Tongue (tissue), 2 donors: ENCODE data around the gene ALOX5. TPM values are rescaled to one million over a fixed set of nuclear protein-coding genes. Genes with fewer than 3 reads are reported as not detected.
"Not testable (repeated sequence)": the region's sequence is repeated elsewhere in the genome, so short reads cannot be mapped to it uniquely, and the experiment has no call there.

ENCODE experiments used
- DNase-seq: peaks from one replicate; pipeline ENCODE4 v3.0.0-alpha.2; 2015
- total RNA-seq: library from RNA; depleted of rRNA; stranded (reverse); fragments of >200 nt; gene quantifications from one replicate; pipeline ENCODE4 v1.2.3, GENCODE V29; 2014

ALOX5 gene
- total RNA-seq, 1 donor from 2014 or later: 12.4 TPM

DNA sequence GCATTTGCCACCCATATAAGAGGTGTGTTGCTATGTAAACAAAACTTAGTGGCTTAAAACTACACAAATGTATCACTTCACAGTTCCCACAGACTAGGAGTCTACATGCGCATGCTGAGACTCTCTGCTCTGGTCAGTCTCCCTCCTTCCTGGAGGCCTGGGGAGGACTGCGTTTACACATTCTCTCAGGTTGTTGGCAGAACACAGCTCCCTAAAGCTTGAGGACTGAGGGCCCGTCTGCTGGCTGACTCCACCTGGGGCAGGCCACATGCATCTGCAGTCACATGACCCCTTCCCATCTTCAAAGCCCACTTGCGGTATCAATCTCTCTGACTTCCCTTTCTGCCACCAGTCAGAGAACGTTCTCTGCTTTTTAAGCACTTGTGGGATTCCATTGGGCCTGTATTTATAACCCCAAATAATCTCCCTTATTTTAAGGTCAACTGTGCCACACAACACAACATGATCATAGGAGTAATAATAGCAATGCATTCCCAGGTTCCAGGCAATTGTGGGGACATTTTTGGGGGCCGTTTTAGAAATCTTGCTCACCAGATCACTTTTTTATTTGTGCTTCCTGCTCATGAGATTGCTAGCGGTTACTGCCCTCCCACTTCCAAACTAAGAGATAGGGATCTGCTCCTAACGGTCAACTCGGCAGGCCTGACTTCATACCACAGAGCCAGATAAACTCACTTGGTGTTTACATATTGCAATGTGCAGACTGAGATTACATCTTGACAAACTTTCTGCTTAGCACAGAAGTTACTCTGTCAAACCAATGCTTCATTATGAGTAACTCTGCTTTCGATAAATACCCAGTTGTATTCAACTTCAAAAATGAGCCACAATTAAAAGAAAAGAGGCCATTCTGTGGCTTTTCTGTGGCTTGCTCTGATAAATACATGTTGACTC is 96.3 kb downstream of the ALOX5 start:
- no peak for DNase-seq

DNA sequence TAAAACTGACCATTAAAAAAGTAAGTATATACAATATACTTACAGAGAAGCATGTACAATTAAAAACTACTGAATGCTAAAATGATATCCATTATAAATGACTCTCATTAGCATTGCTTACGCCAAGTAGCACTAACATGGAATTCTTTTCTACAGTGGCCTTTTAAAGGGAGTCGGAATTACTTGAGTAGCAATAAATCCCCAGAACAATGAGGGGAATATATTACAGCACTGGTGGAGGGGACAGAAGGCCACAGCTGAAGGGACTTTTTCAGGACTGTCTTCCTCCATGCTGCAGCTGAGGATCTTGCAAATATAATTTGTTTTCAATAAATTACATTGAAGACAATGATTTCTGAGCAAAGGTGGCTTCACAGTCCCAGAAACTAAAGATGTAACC is 97.0 kb downstream of the ALOX5 start:
- DNase-seq: no peak

DNA sequence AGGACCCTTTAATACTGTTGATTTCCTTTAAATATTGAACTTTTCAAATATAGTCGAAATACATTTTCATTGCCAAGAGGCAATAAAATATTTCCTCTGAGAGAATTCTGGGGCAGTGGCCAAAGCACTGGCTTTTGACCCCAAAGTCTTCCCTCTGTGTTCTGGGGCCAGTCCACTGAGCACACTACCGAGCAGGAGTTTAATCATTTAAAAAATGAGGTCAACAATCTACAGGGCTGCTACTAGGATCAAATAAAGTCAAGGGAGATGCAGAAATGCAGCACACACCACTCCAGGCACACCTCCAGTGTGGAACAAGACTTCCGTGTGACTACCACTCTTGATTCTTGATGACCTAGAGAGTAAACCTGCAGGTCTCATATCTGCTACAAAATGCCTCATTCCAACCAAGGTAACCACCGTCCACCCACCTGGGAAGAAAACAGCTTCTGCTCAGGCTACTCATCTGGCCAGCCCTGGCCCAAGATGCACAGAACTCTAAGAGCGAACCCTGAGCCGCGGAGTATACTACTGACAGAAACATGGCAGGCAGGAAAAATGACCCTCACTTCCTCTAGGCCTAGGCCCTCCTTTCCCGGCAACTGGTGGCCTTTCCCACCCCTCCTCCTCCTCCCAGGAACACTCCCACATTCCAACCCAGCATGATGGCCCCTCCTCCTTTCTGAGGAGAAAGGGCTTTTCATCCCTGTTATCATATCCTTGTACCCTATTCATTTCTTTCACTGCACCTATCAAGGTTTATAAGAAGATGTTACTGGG is 97.7 kb downstream of the ALOX5 start:
- DNase-seq: no peak

DNA sequence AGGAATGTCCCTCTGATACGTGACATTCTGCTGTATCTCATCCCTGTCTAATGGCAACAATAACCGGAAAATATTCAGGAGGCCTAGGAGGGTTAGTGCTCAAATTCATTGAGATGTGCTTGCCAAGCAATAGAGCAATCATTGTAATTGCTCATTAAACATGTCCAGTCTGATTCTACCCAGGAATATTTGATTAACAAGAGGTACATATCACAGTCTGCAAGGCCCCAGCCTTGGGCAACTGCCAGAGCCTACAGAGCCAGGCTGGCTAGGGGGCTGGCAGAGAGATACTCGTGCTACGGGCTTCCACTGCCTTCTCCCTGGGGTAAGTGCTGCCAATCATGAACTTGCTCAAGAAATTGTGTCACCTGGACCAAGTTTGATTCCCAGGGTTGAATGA is 99.1 kb downstream of the ALOX5 start:
- DNase-seq: no peak

GRCh38 chr10:45476559-45476958 is 102.5 kb downstream of the ALOX5 start:
- DNase-seq: no peak

DNA sequence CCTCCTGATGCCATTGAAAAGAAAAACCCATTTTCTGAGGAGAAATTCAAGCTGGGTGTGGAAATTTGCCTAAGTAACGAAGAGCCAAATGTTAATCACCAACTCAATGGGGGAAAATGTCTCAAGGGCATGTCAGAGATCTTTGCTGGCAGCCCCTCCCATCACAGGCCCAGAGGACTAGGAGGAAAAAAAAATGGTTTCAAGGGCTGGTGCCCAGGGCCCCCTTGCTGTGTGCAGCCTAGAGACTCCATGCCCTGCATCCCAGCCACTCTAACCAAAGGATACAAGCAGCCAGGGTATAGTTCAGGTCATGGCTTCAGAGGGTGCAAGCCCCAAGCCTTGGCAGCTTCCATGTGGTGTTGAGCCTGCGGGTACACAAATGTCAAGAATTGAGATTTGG is 106.3 kb downstream of the ALOX5 start:
- DNase-seq: no peak

DNA sequence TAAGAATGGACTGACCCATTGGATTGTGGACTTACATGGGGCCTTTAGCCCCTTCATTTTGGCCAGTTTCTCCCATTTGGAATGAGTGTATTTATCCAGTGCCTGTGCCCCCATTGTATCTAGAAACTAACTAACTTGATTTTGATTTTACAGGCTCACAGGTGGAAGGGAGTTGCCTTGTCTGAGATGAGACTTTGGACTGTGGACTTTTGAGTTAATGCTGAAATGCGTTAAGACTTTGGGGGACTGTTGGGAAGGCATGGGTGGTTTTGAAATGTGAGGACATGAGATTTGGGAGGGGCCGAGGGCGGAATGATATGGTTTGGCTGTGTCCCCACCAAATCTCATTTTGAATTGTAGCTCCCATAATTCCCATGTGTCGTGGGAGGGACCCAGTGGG is 107.1 kb downstream of the ALOX5 start:
- not testable (repeated sequence) for DNase-seq

DNA sequence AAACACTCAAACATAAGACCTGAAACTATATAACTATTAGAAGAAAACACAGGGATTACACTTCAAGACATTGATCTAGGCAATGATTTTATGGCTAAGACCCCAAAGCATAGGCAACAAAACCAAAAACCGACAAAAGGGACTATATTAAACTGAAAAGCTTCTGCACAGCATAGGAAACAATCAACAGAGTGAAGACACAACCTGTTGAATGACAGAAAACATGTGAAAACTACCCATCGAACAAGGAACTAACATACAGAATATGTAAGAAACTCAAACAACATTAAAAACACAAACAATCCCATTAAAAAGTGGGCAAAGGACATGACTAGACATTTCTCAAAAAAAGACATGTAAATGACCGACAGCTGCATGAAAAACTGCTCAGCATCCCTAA is 109.0 kb downstream of the ALOX5 start:
- DNase-seq: no peak

DNA sequence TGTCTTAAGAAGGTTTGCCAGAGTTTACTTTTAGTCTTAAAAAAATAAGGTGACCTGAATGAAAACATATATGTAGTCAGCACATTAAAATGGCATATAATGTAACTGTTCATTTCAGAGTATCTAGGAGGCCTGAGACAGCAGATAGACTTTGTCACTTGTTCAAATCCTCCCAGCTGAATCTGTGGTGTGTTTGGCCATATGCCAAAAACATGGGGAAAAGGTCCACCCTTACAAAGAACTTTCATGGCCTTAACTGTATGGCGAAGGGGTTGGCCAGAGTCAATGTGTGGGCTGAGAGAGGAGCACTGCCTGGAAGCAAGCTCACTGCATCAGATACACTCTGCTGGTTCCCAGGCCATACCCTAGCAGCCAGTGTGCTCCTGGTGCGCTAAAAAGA is 113.7 kb downstream of the ALOX5 start:
- DNase-seq: no peak

DNA sequence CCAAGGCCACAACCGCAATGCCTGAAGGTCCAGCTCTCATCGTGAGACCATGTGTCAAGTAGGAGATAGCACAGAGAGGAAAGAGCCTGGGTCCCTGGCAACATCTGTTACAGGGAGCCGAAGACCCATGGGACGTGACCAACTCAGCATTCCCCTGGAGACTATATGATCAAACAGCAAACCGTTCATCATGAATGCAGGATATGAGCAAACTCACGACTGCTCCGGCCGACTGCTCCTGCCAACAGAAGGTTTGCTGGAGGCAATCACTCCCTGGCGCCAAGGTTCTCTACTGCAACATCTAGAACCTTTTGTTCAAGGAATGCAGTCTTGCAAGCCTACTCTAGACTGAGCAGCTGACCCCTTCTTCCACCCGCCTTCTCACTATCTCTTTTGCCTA is 114.3 kb downstream of the ALOX5 start:
- DNase-seq: no peak

DNA sequence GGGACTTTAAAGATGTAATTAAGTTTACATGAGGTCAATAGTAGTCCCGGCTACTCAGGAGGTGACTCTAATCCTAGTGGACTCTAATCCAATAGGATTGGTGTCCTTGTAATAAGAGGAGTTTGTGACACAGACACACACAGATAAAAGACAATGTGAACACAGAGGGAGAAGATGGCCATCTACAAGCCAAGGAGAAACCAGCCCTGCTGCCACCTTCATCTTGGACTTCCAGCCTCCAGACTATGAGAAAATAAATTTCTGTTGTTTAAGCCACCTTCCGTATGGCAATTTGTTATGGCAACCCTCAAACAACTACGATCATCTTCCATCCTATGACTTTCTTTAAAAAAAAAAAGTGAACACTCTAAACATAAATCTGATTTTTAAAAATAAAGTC is 116.3 kb downstream of the ALOX5 start:
- DNase-seq: no peak

DNA sequence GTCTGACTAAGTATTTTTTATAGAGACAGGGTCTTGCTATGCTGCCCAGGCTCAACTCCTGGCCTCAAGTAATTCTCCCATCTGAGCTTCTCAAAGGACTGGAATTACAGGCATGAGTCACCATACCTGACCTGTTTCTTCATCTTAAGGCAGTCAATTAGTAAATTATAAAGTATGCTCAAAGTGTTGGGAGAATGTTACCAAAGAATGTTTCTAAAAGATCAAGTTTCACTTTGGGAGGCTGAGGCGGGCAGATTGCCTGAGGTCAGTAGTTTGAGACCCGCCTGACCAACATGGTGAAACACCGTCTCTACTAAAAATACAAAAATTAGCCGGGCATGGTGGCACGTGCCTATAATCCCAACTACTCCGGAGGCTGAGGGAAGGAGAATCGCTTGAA is 117.0 kb downstream of the ALOX5 start:
- no peak for DNase-seq

Other genes with a start within 250 kb of the ALOX5 start
- not detected for gene OR13A1, start 58.6 kb upstream of the ALOX5 start, total RNA-seq